Spleen (tissue), 11 donors: Measurements from ENCODE around the gene SC5D. TPM values are rescaled to one million over a fixed set of nuclear protein-coding genes. Genes with fewer than 3 reads are reported as not detected.

Experiments used
- DNase-seq: peaks from one replicate; pipeline ENCODE4 v3.0.0-alpha.2; 2020
- H3K27ac ChIP-seq, 8 donors: fragments of 200-600 bp; sonication (generic) in 7 of 8; 1 replicate in 4 of 8; 2 replicates in 4 of 8; pipeline versions ENCODE4 v1.5.0 to v1.8.0; 2016 to 2021; ENCODE audit warnings: inconsistent platforms in 4 of 8, mild to moderate bottlenecking in 4 of 8, moderate library complexity in 1 of 8
- H3K27me3 ChIP-seq, 7 donors: fragments of 200-600 bp; sonication (generic) in 6 of 7; replicated peaks in 1 of 7; 1 replicate in 4 of 7; 2 replicates in 3 of 7; pipeline versions ENCODE4 v1.5.0 to v1.8.0; 2016 to 2021; ENCODE audit warnings: inconsistent platforms in 3 of 7, mild to moderate bottlenecking in 1 of 7
- H3K36me3 ChIP-seq, 6 donors: fragments of 200-600 bp; sonication (generic) in 5 of 6; 1 replicate in 4 of 6; 2 replicates in 2 of 6; pipeline versions ENCODE4 v1.5.0 to v1.8.0; 2016 to 2021; ENCODE audit warnings: inconsistent platforms in 2 of 6
- H3K4me1 ChIP-seq, 6 donors: fragments of 200-600 bp; sonication (generic) in 5 of 6; 1 replicate in 3 of 6; 2 replicates in 3 of 6; pipeline versions ENCODE4 v1.5.0 to v1.8.0; 2016 to 2021; ENCODE audit warnings: inconsistent platforms in 3 of 6
- H3K4me3 ChIP-seq, 8 donors: fragments of 200-600 bp; sonication (generic) in 7 of 8; 1 replicate in 4 of 8; 2 replicates in 4 of 8; pipeline versions ENCODE4 v1.5.0 to v1.8.0; 2016 to 2021; ENCODE audit warnings: inconsistent platforms in 4 of 8, mild to moderate bottlenecking in 4 of 8, moderate library complexity in 2 of 8
- H3K9me3 ChIP-seq, 8 donors: fragments of 200-600 bp; sonication (generic) in 7 of 8; 1 replicate in 4 of 8; 2 replicates in 4 of 8; pipeline versions ENCODE4 v1.5.0 to v1.8.0; 2016 to 2021; ENCODE audit warnings: inconsistent platforms in 4 of 8
- POLR2A ChIP-seq, 3 donors: fragments of 450-650 bp; IDR thresholded peaks; one replicate each; pipeline ENCODE4 v1.5.1; 2017; ENCODE audit warnings: antibody characterized with exemption in 3 of 3, mild to moderate bottlenecking in 1 of 3
- POLR2AphosphoS5 ChIP-seq, 3 donors: sonication (generic); formaldehyde crosslinking; IDR thresholded peaks; one replicate each; pipeline ENCODE4 v1.5.1; 2017; ENCODE audit warnings: antibody characterized with exemption in 3 of 3
- WGBS, 5 donors: extraction: QIAGEN DNeasy Blood & Tissue Kit in 3 of 5; methylation state at CpG; one replicate each; pipeline versions ENCODE4 v1.1.5 to v1.1.7; 2013 to 2018; 5-methylcytosine and 5-hydroxymethylcytosine counted together
- intact Hi-C: fragments of 100-400 bp; cut with DNase I; formaldehyde crosslinking; loops from one replicate; pipeline ENCODE4 v1.15.0; 2023; ENCODE audit warnings: low total_unique reads
- polyA plus RNA-seq, 3 donors: library from polyadenylated mRNA; stranded (reverse); fragments of 200-250 nt; gene quantifications; one replicate each; pipeline ENCODE4 v1.2.1, GENCODE V29; 2013
- total RNA-seq, 7 donors: library from RNA; depleted of rRNA in 3 of 7; stranded (reverse); fragments of >200 nt in 3 of 7; fragmentation: NEBNext Ultra II Directional in 4 of 7; extraction: Animal tissue kit (Norgen Biotek cat#: 25700) in 4 of 7; gene quantifications; one replicate each; pipeline versions ENCODE4 v1.1.0 to v1.2.1, GENCODE V29; 2016 to 2021
- TF ChIP-seq, protein P1 (sequence below), 11 experiments: fragments of 200-600 bp in 7 of 11; fragments of 450-650 bp in 4 of 11; sonication (generic) in 4 of 11; IDR thresholded peaks in 8 of 11; conservative IDR thresholded peaks in 3 of 11; 1 replicate in 7 of 11; 2 replicates in 4 of 11; pipeline versions ENCODE4 v1.4.0 to v1.8.0; 2016 to 2021; ENCODE audit warnings: antibody characterized with exemption in 11 of 11, inconsistent platforms in 4 of 11, mild to moderate bottlenecking in 1 of 11
- donor health status: healthy with polysubstance abuse.
- donor health status: DM: no; HTN: no; CAD: no; lungs with moderate emphysema.
- donor health status: DM: no; HTN: no; CAD: no.
- donor health status: Bipolar disorder and iron deficiency.
- donor health status: healthy.
- donor health status: DM: no; HTN: no; CAD: no.
- donor health status: DM: yes; HTN: yes; CAD: no.

SC5D gene
- total and polyA plus RNA-seq, 10 donors, result 4.8 to 25.5 (median 17.4) TPM

DNA sequence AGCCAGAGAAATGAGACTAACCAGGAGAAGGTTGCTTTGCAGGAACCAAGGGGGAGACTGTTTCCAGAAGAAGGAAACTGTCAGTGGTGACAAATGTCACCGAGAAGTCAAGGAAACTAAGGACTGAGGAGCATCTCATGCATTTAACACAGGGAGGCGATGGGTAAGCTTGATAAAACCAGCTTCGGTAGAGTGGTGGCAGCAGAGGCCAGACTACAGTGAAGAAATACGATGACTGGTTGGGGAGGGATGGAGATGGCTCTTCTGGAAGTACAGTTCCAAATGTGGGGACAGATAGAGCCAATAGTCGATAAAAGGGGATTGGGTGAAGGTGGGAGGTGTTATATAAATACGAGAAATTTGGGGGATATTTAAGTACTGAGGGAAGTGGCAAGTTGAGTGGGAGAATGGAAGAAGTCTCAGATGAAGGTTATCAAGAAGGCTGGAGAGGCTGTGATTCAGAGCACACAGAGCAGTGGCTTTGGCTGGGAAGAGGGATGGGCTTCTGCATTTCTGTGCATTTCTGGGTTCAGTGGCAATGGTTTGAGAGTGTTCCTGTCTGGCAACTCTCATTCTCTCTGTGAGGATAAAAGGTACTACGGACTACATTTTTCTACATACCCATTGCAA lies 29.2 kb downstream of the SC5D start:
- H3K27me3 ChIP-seq, result no peaks in the 10 kb centered on the region
- no peaks in the 10 kb centered on the region for H3K36me3 ChIP-seq
- WGBS, 5 donors, result 25 to 33% (median 26%) methylated on average over 7 of the region's 7 CpGs
- no peak overlapping the region for H3K4me3 ChIP-seq
- TF ChIP-seq POLR2A (IDR thresholded peaks at IDR 0.05) (no peak), POLR2AphosphoS5 (IDR thresholded peaks at IDR 0.05) (peak in 1 of 3 donors; percentile 37)
- TF ChIP-seq, protein P1, sequence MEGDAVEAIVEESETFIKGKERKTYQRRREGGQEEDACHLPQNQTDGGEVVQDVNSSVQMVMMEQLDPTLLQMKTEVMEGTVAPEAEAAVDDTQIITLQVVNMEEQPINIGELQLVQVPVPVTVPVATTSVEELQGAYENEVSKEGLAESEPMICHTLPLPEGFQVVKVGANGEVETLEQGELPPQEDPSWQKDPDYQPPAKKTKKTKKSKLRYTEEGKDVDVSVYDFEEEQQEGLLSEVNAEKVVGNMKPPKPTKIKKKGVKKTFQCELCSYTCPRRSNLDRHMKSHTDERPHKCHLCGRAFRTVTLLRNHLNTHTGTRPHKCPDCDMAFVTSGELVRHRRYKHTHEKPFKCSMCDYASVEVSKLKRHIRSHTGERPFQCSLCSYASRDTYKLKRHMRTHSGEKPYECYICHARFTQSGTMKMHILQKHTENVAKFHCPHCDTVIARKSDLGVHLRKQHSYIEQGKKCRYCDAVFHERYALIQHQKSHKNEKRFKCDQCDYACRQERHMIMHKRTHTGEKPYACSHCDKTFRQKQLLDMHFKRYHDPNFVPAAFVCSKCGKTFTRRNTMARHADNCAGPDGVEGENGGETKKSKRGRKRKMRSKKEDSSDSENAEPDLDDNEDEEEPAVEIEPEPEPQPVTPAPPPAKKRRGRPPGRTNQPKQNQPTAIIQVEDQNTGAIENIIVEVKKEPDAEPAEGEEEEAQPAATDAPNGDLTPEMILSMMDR (IDR thresholded peaks at IDR 0.05 in 8 of 11, conservative IDR thresholded peaks at IDR 0.05 in 3 of 11), result peak in 8 of 11 experiments; percentile 33 to 63 (median 48)
- DNase-seq, result no peak
- H3K9me3 ChIP-seq, result no peaks in the 10 kb centered on the region
- no peak overlapping the region for H3K27ac ChIP-seq
- H3K4me1 ChIP-seq, result peaks cover 0 to 20% (median 2%) of the 10 kb centered on the region in 6 donors
- intact Hi-C loops, result no loop called here

DNA sequence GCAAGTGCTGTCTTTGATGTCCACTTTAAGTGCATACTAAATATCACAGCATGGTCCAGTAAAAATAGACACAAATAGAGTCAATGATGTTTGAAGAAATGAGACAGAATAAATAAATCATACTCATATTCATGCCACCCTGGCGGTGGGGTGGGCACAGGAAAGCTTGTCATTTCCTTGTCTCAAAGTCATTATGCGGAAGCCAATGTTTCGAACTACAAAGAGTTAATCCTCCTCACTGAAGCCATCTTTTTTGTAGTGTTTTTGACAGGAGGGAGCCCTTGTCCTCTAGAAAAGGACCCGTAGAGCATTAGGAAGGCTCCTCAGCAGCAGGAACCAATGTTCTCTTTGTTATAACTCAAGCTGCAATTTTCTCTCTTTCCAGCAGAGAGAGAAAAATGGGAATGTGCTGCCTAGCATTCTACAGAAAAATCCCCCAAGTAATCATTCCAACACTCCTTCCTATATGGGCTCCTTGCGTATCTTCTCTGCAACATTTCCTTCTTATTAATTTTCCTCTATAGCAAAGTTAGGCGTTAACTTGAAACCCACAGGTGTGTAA lies 30.6 kb downstream of the SC5D start:
- intact Hi-C loops, result no loop called here
- no peak overlapping the region for H3K27ac ChIP-seq
- no peak overlapping the region for H3K4me3 ChIP-seq
- no peak for DNase-seq
- no peaks in the 10 kb centered on the region for H3K27me3 ChIP-seq
- TF ChIP-seq POLR2A (IDR thresholded peaks at IDR 0.05), result no peak
- TF ChIP-seq, protein P1 (IDR thresholded peaks at IDR 0.05 in 8 of 11, conservative IDR thresholded peaks at IDR 0.05 in 3 of 11), result no peak
- no peak for TF ChIP-seq POLR2AphosphoS5 (IDR thresholded peaks at IDR 0.05)
- whole genome bisulfite sequencing, 5 donors, result 53 to 66% (median 57%) methylated on average over 6 of the region's 6 CpGs
- H3K36me3 ChIP-seq, result no peaks in the 10 kb centered on the region
- H3K9me3 ChIP-seq, result no peaks in the 10 kb centered on the region
- H3K4me1 ChIP-seq, result peaks cover 0 to 28% (median 5%) of the 10 kb centered on the region in 6 donors

DNA sequence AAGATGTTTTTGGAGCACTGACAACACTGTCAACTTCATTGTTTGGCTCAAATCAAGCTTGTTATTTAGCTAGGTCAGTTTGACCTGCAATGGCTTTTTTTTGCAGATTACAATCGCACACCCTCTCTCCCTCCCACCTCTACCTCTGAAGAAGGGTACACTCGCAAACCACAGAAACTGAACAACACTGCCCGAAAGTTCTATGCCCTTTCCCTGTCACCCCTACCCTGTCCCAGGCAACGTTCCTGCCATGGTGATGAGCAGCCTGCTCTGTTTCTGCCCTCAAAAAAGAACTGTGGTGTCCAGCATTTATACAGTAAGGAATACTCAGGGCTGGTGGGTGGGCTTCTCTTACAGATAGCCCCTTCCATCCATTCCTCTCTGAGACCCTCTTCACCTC lies 33.7 kb downstream of the SC5D start:
- no peak for DNase-seq
- TF ChIP-seq POLR2AphosphoS5 (IDR thresholded peaks at IDR 0.05), result no peak
- TF ChIP-seq, protein P1 (IDR thresholded peaks at IDR 0.05 in 8 of 11, conservative IDR thresholded peaks at IDR 0.05 in 3 of 11), result no peak
- Histone ChIP-seq H3K27ac (no peak overlapping the region), H3K9me3 (no peaks in the 10 kb centered on the region), H3K4me1 (peaks cover 0 to 27% (median 11%) of the 10 kb centered on the region in 6 donors), H3K4me3 (no peak overlapping the region), H3K36me3 (no peaks in the 10 kb centered on the region), H3K27me3 (peaks cover 0 to 11% (median 0%) of the 10 kb centered on the region in 7 donors)
- intact Hi-C loops, result no loop called here
- 55 to 90% (median 79%) methylated on average over 4 of the region's 4 CpGs for WGBS, 5 donors

DNA sequence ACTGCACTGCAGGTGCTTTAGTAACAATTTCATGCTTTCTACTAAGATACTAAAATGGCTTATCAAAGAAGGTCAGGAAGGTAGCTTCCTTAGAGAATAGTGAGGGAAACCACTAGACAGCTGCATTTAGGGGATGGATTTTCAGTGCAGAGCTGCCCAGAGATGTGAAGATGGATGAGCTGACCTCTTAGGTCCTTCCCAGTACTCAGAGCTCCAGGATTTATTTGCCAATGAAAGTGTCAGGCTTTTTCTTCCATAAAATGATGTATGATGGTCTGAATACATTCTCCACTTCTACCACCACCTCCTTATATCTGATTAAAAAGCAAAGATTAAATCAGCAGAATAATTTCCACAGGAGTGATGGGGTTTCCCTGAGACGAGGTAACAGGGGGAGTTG lies 35.0 kb downstream of the SC5D start:
- DNase-seq, result no peak
- Histone ChIP-seq H3K4me1 (peaks cover 0 to 17% (median 11%) of the 10 kb centered on the region in 6 donors), H3K27me3 (peaks cover 0 to 11% (median 0%) of the 10 kb centered on the region in 7 donors), H3K9me3 (no peaks in the 10 kb centered on the region), H3K36me3 (no peaks in the 10 kb centered on the region), H3K27ac (no peak overlapping the region), H3K4me3 (no peak overlapping the region)
- TF ChIP-seq POLR2A (IDR thresholded peaks at IDR 0.05) (no peak), POLR2AphosphoS5 (IDR thresholded peaks at IDR 0.05) (no peak)
- TF ChIP-seq, protein P1 (IDR thresholded peaks at IDR 0.05 in 8 of 11, conservative IDR thresholded peaks at IDR 0.05 in 3 of 11), result no peak
- intact Hi-C loops, result no loop called here
- WGBS, 5 donors, result 55 to 79% (median 70%) methylated on average over 1 of the region's 1 CpG
